ENCODE measurements around the gene OVOL2. TPM values are rescaled to one million over a fixed set of nuclear protein-coding genes. Genes with fewer than 3 reads are reported as not detected.

Gene OVOL2
- total and polyA plus RNA-seq, 4 donors, result 0.13 to 0.17 TPM; not detected in 2

- Histone ChIP-seq H3K36me3 (ENCODE audit: control insufficient read depth in 4 of 4, insufficient read depth in 3 of 4, low read depth in 1 of 4, low read length in 3 of 4) (no peaks in the 10 kb centered on the region), H3K27me3 (ENCODE audit: control insufficient read depth in 4 of 4, insufficient read depth in 4 of 4, low read length in 3 of 4) (no peaks in the 10 kb centered on the region), H3K9ac (ENCODE audit: low read depth in 1 of 2, low read length in 2 of 2) (no peak overlapping the region), H3K4me1 (ENCODE audit: control insufficient read depth in 4 of 4, insufficient read depth in 4 of 4, low read length in 3 of 4) (peaks cover 0 to 5% (median 2%) of the 10 kb centered on the region in 4 donors), H3K27ac (ENCODE audit: low read depth in 1 of 2, low read length in 2 of 2) (no peak overlapping the region), H3K4me3 (ENCODE audit: low read depth in 1 of 3, low read length in 3 of 3) (no peak overlapping the region), H3K9me3 (ENCODE audit: control insufficient read depth in 4 of 4, low read length in 3 of 4) (no peaks in the 10 kb centered on the region)
- no peak for DNase-seq (ENCODE audit: low spot score)
- 94% methylated on average over 21 of the region's 21 CpGs for WGBS
- no peak for TF ChIP-seq FOXA1 (IDR thresholded peaks at IDR 0.05)
- no peak for TF ChIP-seq ZBTB33 (IDR thresholded peaks at IDR 0.05)
- no peak for TF ChIP-seq SP1 (IDR thresholded peaks at IDR 0.05)
- TF ChIP-seq ATF3 (IDR thresholded peaks at IDR 0.05), result no peak
- no peak for TF ChIP-seq EGR1 (IDR thresholded peaks at IDR 0.05; ENCODE audit: low read depth in 2 of 2)
- no peak for TF ChIP-seq JUND (IDR thresholded peaks at IDR 0.05)
- no peak for TF ChIP-seq NR2F2 (IDR thresholded peaks at IDR 0.05)
- TF ChIP-seq HNF4A (conservative IDR thresholded peaks at IDR 0.05), result no peak
- no peak for TF ChIP-seq FOXA2 (IDR thresholded peaks at IDR 0.05)
- no peak for TF ChIP-seq MAX (IDR thresholded peaks at IDR 0.05)
- no peak for TF ChIP-seq REST (IDR thresholded peaks at IDR 0.05)
Measured at GRCh38 chr20:18011951-18012645, 45.6 kb downstream of the OVOL2 start.

- no peak for DNase-seq (ENCODE audit: low spot score)
- Histone ChIP-seq H3K36me3 (ENCODE audit: control insufficient read depth in 4 of 4, insufficient read depth in 3 of 4, low read depth in 1 of 4, low read length in 3 of 4) (no peaks in the 10 kb centered on the region), H3K4me3 (ENCODE audit: low read depth in 1 of 3, low read length in 3 of 3) (no peak overlapping the region), H3K27me3 (ENCODE audit: control insufficient read depth in 4 of 4, insufficient read depth in 4 of 4, low read length in 3 of 4) (no peaks in the 10 kb centered on the region), H3K9ac (ENCODE audit: low read depth in 1 of 2, low read length in 2 of 2) (no peak overlapping the region), H3K4me1 (ENCODE audit: control insufficient read depth in 4 of 4, insufficient read depth in 4 of 4, low read length in 3 of 4) (peaks cover 0 to 5% (median 2%) of the 10 kb centered on the region in 4 donors), H3K27ac (ENCODE audit: low read depth in 1 of 2, low read length in 2 of 2) (no peak overlapping the region), H3K9me3 (ENCODE audit: control insufficient read depth in 4 of 4, low read length in 3 of 4) (no peaks in the 10 kb centered on the region)
- TF ChIP-seq ATF3 (IDR thresholded peaks at IDR 0.05), result no peak
- TF ChIP-seq JUND (IDR thresholded peaks at IDR 0.05), result no peak
- no peak for TF ChIP-seq FOXA1 (IDR thresholded peaks at IDR 0.05)
- 97% methylated on average over 14 of the region's 14 CpGs for WGBS
Measured at GRCh38 chr20:18011482-18011881, 46.2 kb downstream of the OVOL2 start.
